HG02938 (cell line): ENCODE data around the gene TMPRSS5.
"Not testable (repeated sequence)": the region's sequence is repeated elsewhere in the genome, so short reads cannot be mapped to it uniquely, and the experiment has no call there.

Source experiments
- ATAC-seq: cut with Tn5 transposase; IDR thresholded peaks from one replicate; pipeline ENCODE4 v1.9.1; 2021; ENCODE audit warnings: mild to moderate bottlenecking, moderate library complexity; ENCODE audit not compliant: unreplicated experiment

Gene TMPRSS5

GRCh38 chr11:113697756-113698407, 8.2 kb downstream of the TMPRSS5 start:
- no peak for ATAC-seq

- ATAC-seq, result no peak
Measured at GRCh38 chr11:113697111-113697510, 9.0 kb downstream of the TMPRSS5 start.

- ATAC-seq, result no peak
Measured at GRCh38 chr11:113695207-113695606, 10.9 kb downstream of the TMPRSS5 start.

GRCh38 chr11:113694390-113694789, 11.7 kb downstream of the TMPRSS5 start:
- no peak for ATAC-seq

- no peak for ATAC-seq
Measured at GRCh38 chr11:113693030-113693429, 13.1 kb downstream of the TMPRSS5 start.

GRCh38 chr11:113690619-113691569, 15.2 kb downstream of the TMPRSS5 start:
- no peak for ATAC-seq

GRCh38 chr11:113689768-113690618, 16.1 kb downstream of the TMPRSS5 start:
- no peak for ATAC-seq

- ATAC-seq, result peak; percentile 49
Measured at GRCh38 chr11:113685654-113686359, 20.3 kb downstream of the TMPRSS5 start.

GRCh38 chr11:113684496-113684895, 21.6 kb downstream of the TMPRSS5 start:
- no peak for ATAC-seq

- no peak for ATAC-seq
Measured at GRCh38 chr11:113683481-113684046, 22.5 kb downstream of the TMPRSS5 start.

- ATAC-seq, result no peak
Measured at GRCh38 chr11:113681711-113682413, 24.2 kb downstream of the TMPRSS5 start.

- no peak for ATAC-seq
Measured at GRCh38 chr11:113681282-113681681, 24.8 kb downstream of the TMPRSS5 start.

- no peak for ATAC-seq
Measured at GRCh38 chr11:113677685-113678084, 28.4 kb downstream of the TMPRSS5 start.

- ATAC-seq, result no peak
Measured at GRCh38 chr11:113675565-113675964, 30.5 kb downstream of the TMPRSS5 start.

- ATAC-seq, result peak; percentile 89
Measured at GRCh38 chr11:113675003-113675561, 31.0 kb downstream of the TMPRSS5 start.

GRCh38 chr11:113674397-113674685, 31.8 kb downstream of the TMPRSS5 start:
- ATAC-seq, result no peak

- no peak for ATAC-seq
Measured at GRCh38 chr11:113673550-113674396, 32.3 kb downstream of the TMPRSS5 start.

GRCh38 chr11:113671914-113672313, 34.2 kb downstream of the TMPRSS5 start:
- not testable (repeated sequence) for ATAC-seq

- ATAC-seq, result no peak
Measured at GRCh38 chr11:113670831-113671215, 35.3 kb downstream of the TMPRSS5 start.
